Progenitor cell of endocrine pancreas (in vitro differentiated cells): Measurements from ENCODE around the gene SETDB1. TPM values are rescaled to one million over a fixed set of nuclear protein-coding genes. Genes with fewer than 3 reads are reported as not detected.

Experiments
- DNase-seq: peaks from one replicate; pipeline ENCODE4 v3.0.0; 2021; ENCODE audit warnings: low spot score; ENCODE audit not compliant: unreplicated experiment
- H3K27ac Mint-ChIP-seq: 2 replicates; pipeline ENCODE4 v1.8.0; 2021; ENCODE audit warnings: mild to moderate bottlenecking, moderate library complexity, mixed read lengths
- H3K27me3 Mint-ChIP-seq: 2 replicates; pipeline ENCODE4 v1.8.0; 2021; ENCODE audit warnings: mixed read lengths
- H3K36me3 Mint-ChIP-seq: 2 replicates; pipeline ENCODE4 v1.8.0; 2022; ENCODE audit warnings: mixed read lengths; ENCODE audit not compliant: insufficient read depth
- H3K4me1 Mint-ChIP-seq: 2 replicates; pipeline ENCODE4 v1.8.0; 2021; ENCODE audit warnings: low read depth, mixed read lengths
- H3K4me3 Mint-ChIP-seq: 2 replicates; pipeline ENCODE4 v1.8.0; 2021; ENCODE audit warnings: low read depth, mild to moderate bottlenecking, moderate library complexity, mixed read lengths
- H3K9me3 Mint-ChIP-seq: 2 replicates; pipeline ENCODE4 v1.8.0; 2021; ENCODE audit warnings: low read depth, mixed read lengths
- CTCF ChIP-seq: fragments of 200-600 bp; sonication (generic); IDR thresholded peaks from one replicate; pipeline ENCODE4 v1.5.0; 2021; ENCODE audit warnings: antibody characterized with exemption, mild to moderate bottlenecking; ENCODE audit not compliant: unreplicated experiment
- total RNA-seq: library from RNA; stranded (reverse); gene quantifications from 2 replicates; pipeline ENCODE4 v1.2.1, GENCODE V29; 2021

SETDB1 gene
- total RNA-seq, 1 donor from 2014 or later, result 110 TPM

- Mint-ChIP-seq H3K27me3 (no peaks in the 10 kb centered on the region), H3K4me1 (no peaks in the 10 kb centered on the region), H3K9me3 (peaks cover 4% of the 10 kb centered on the region), H3K36me3 (no peaks in the 10 kb centered on the region), H3K4me3 (no peak overlapping the region), H3K27ac (no peak overlapping the region)
- DNase-seq, result no peak
- no peak for TF ChIP-seq CTCF
These were observed 20.9 kb upstream of the SETDB1 start for GRCh38 chr1:150905301-150905700.

GRCh38 chr1:150906329-150906728 lies 19.8 kb upstream of the SETDB1 start:
- no peak for TF ChIP-seq CTCF
- Mint-ChIP-seq H3K27me3 (no peaks in the 10 kb centered on the region), H3K4me1 (no peaks in the 10 kb centered on the region), H3K9me3 (peaks cover 4% of the 10 kb centered on the region), H3K27ac (no peak overlapping the region), H3K4me3 (no peak overlapping the region), H3K36me3 (no peaks in the 10 kb centered on the region)
- DNase-seq, result no peak

GRCh38 chr1:150906813-150907212 lies 19.4 kb upstream of the SETDB1 start:
- TF ChIP-seq CTCF, result no peak
- H3K9me3 Mint-ChIP-seq, result peaks cover 4% of the 10 kb centered on the region
- H3K27me3 Mint-ChIP-seq, result no peaks in the 10 kb centered on the region
- no peak overlapping the region for H3K27ac Mint-ChIP-seq
- no peaks in the 10 kb centered on the region for H3K4me1 Mint-ChIP-seq
- no peak for DNase-seq
- H3K36me3 Mint-ChIP-seq, result no peaks in the 10 kb centered on the region
- no peak overlapping the region for H3K4me3 Mint-ChIP-seq

- H3K4me1 Mint-ChIP-seq, result no peaks in the 10 kb centered on the region
- H3K9me3 Mint-ChIP-seq, result peaks cover 4% of the 10 kb centered on the region
- no peak overlapping the region for H3K4me3 Mint-ChIP-seq
- H3K36me3 Mint-ChIP-seq, result no peaks in the 10 kb centered on the region
- no peaks in the 10 kb centered on the region for H3K27me3 Mint-ChIP-seq
- DNase-seq, result no peak
- H3K27ac Mint-ChIP-seq, result no peak overlapping the region
- TF ChIP-seq CTCF, result no peak
These were observed 16.5 kb upstream of the SETDB1 start for GRCh38 chr1:150909585-150910180.

GRCh38 chr1:150912623-150913022 lies 13.5 kb upstream of the SETDB1 start:
- H3K36me3 Mint-ChIP-seq, result no peaks in the 10 kb centered on the region
- H3K27me3 Mint-ChIP-seq, result no peaks in the 10 kb centered on the region
- TF ChIP-seq CTCF, result no peak
- no peak overlapping the region for H3K4me3 Mint-ChIP-seq
- H3K9me3 Mint-ChIP-seq, result peaks cover 4% of the 10 kb centered on the region
- H3K4me1 Mint-ChIP-seq, result no peaks in the 10 kb centered on the region
- H3K27ac Mint-ChIP-seq, result no peak overlapping the region
- no peak for DNase-seq
